Nephron progenitor cell (in vitro differentiated cells): ENCODE results near the gene IL17RB.

ENCODE experiments used
- DNase-seq: peaks from one replicate; pipeline ENCODE4 v3.0.0; 2021
- H3K27ac Mint-ChIP-seq: 2 replicates; pipeline ENCODE4 v1.8.0; 2021; ENCODE audit warnings: mild to moderate bottlenecking, moderate library complexity, mixed read lengths
- H3K27me3 Mint-ChIP-seq: 2 replicates; pipeline ENCODE4 v1.8.0; 2021; ENCODE audit warnings: mild to moderate bottlenecking, low read depth, mixed read lengths; ENCODE audit not compliant: poor library complexity
- H3K36me3 Mint-ChIP-seq: 2 replicates; pipeline ENCODE4 v1.8.0; 2021; ENCODE audit warnings: low read depth, mixed read lengths
- H3K4me1 Mint-ChIP-seq: 2 replicates; pipeline ENCODE4 v1.8.0; 2021; ENCODE audit warnings: mixed read lengths
- H3K4me3 Mint-ChIP-seq: 2 replicates; pipeline ENCODE4 v1.8.0; 2021; ENCODE audit warnings: mild to moderate bottlenecking, moderate library complexity, mixed read lengths
- H3K9me3 Mint-ChIP-seq: 2 replicates; pipeline ENCODE4 v1.8.0; 2021; ENCODE audit warnings: mild to moderate bottlenecking, moderate library complexity, mixed read lengths
- CTCF ChIP-seq: fragments of 200-600 bp; sonication (generic); IDR thresholded peaks from 2 replicates; pipeline ENCODE4 v1.5.0; 2021; ENCODE audit warnings: antibody characterized with exemption

IL17RB gene

GRCh38 chr3:53885239-53885638, 38.9 kb downstream of the IL17RB start:
- Mint-ChIP-seq H3K27me3 (peaks cover 3% of the 10 kb centered on the region), H3K36me3 (peaks cover 33% of the 10 kb centered on the region), H3K4me3 (no peak overlapping the region), H3K9me3 (no peaks in the 10 kb centered on the region), H3K4me1 (peaks cover 26% of the 10 kb centered on the region), H3K27ac (no peak overlapping the region)
- no peak for TF ChIP-seq CTCF
- DNase-seq, result no peak

GRCh38 chr3:53887446-53887845, 41.1 kb downstream of the IL17RB start:
- H3K4me3 Mint-ChIP-seq, result no peak overlapping the region
- no peaks in the 10 kb centered on the region for H3K9me3 Mint-ChIP-seq
- DNase-seq, result no peak
- no peaks in the 10 kb centered on the region for H3K27me3 Mint-ChIP-seq
- H3K4me1 Mint-ChIP-seq, result peaks cover 30% of the 10 kb centered on the region
- TF ChIP-seq CTCF, result no peak
- no peak overlapping the region for H3K27ac Mint-ChIP-seq
- peaks cover 31% of the 10 kb centered on the region for H3K36me3 Mint-ChIP-seq

- H3K36me3 Mint-ChIP-seq, result peaks cover 31% of the 10 kb centered on the region
- H3K4me1 Mint-ChIP-seq, result peaks cover 38% of the 10 kb centered on the region
- DNase-seq, result no peak
- H3K9me3 Mint-ChIP-seq, result no peaks in the 10 kb centered on the region
- no peak overlapping the region for H3K4me3 Mint-ChIP-seq
- H3K27me3 Mint-ChIP-seq, result peaks cover 4% of the 10 kb centered on the region
- no peak for TF ChIP-seq CTCF
- no peak overlapping the region for H3K27ac Mint-ChIP-seq
Observed at GRCh38 chr3:53888232-53888631, 41.9 kb downstream of the IL17RB start.

- no peak for DNase-seq
- Mint-ChIP-seq H3K9me3 (no peaks in the 10 kb centered on the region), H3K27ac (peak overlapping the region; percentile 99), H3K4me3 (peak overlapping the region; percentile 96), H3K36me3 (peaks cover 24% of the 10 kb centered on the region), H3K4me1 (peaks cover 41% of the 10 kb centered on the region), H3K27me3 (peaks cover 28% of the 10 kb centered on the region)
- TF ChIP-seq CTCF, result no peak
Observed at GRCh38 chr3:53890726-53891475, 44.5 kb downstream of the IL17RB start.

GRCh38 chr3:53891497-53892285, 45.3 kb downstream of the IL17RB start, which contains the start of gene SELENOK:
SELENOK (minus strand) TSS chr3:53891859.
- TF ChIP-seq CTCF, result no peak
- H3K27me3 Mint-ChIP-seq, result peaks cover 36% of the 10 kb centered on the region
- H3K9me3 Mint-ChIP-seq, result no peaks in the 10 kb centered on the region
- peak within 1 kb of the TSS; percentile 96 for H3K4me3 Mint-ChIP-seq
- DNase-seq, result peak; percentile 91
- peak within 1 kb of the TSS; percentile 99 for H3K27ac Mint-ChIP-seq
- H3K36me3 Mint-ChIP-seq, result peaks cover 18% of the 10 kb centered on the region
- peaks cover 41% of the 10 kb centered on the region for H3K4me1 Mint-ChIP-seq
